Putamen (tissue), 1 donor: ENCODE results near the gene SCARF1.

Source experiments
- DNase-seq: peaks from one replicate; pipeline ENCODE4 v3.0.0-alpha.2; 2016; ENCODE audit warnings: low spot score

The SCARF1 gene

GRCh38 chr17:1597861-1598342, 47.6 kb downstream of the SCARF1 start:
- no peak for DNase-seq

GRCh38 chr17:1593630-1593931, 52.0 kb downstream of the SCARF1 start:
- no peak for DNase-seq

GRCh38 chr17:1592751-1593629, 52.5 kb downstream of the SCARF1 start:
- no peak for DNase-seq

- DNase-seq, result no peak
Measured at GRCh38 chr17:1591474-1592090, 54.0 kb downstream of the SCARF1 start.

- no peak for DNase-seq
Measured at GRCh38 chr17:1590747-1591473, 54.6 kb downstream of the SCARF1 start.

- DNase-seq, result no peak
Measured at GRCh38 chr17:1590029-1590746, 55.3 kb downstream of the SCARF1 start.

- no peak for DNase-seq
Measured at GRCh38 chr17:1588821-1589585, 56.5 kb downstream of the SCARF1 start.

GRCh38 chr17:1584167-1584566, 61.4 kb downstream of the SCARF1 start:
- no peak for DNase-seq
